ENCODE results near the gene SPACA5B. TPM values are rescaled to one million over a fixed set of nuclear protein-coding genes. Genes with fewer than 3 reads are reported as not detected.
"Not testable (repeated sequence)": the region's sequence is repeated elsewhere in the genome, so short reads cannot be mapped to it uniquely, and the experiment has no call there.

SPACA5B gene
- not detected in 2 replicates for total RNA-seq

DNA sequence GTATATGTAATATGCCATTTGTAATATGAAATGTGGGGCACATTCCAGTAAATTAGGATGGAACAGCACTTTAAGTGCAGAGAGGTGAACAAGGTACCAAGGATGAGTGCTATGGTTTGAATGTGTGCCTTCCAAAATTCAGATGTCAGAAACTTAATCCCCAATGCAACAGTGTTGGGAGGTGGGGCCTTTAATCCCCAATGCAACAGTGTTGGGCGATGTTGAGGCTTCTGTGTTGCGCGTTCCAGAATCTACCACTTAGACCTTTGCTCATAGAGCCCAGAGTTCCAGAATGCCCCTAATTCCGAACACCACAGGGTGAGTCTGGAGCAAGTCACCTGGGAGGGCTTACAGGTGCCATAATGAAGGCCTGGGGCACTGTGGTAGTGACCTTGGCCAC, at the start of gene SPACA5B:
TSS of gene SPACA5B (plus strand) at position 301 of the 400 bp plus-strand sequence. CDS start at position 363, 62 bp downstream.
- intact Hi-C loops (cut with micrococcal nuclease) = not testable (repeated sequence)

DNA sequence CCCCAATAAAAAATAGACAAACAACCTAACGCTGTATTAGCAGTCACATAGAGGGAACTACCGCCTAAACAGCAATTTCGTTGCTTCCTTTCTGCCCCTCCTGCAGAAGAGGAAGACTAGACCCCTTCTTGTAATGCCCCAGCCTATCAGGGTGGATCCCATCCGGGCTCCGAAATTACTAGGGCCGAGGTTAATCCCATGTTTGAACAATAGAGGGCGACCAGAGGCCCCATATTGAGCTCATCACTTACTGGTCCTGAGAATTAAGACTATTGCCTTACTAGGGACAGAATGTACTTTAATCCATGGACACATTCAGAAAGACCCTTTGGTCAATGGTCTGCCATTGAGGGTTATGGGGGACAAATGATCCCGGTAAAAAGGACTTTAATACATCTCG, 47.2 kb upstream of the SPACA5B start:
- intact Hi-C loops (cut with micrococcal nuclease) = loop anchor here (1.0 to 10.0 kb wide), 3 partner anchors 392 to 438 kb away; partner anchors contain the start of genes EBP, FTSJ1 and SLC38A5

DNA sequence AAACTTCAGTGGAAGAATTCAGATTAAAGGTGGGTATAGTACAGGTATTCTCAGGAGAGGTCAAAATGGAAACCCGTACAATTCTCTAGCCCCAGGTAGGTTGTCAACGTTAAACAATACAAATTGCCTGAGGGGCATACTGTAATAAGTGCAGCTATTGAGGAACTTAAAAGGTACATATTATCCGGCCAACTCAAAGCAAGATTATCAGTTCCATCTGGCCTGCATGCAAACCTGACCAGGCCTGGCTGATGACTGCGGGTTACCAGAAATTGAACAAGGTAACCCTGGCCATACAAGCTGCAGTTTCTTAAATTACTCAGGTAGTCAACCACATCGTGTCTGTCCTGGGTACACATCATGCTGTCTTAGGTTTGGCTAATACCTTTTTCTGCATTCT, 46.7 kb upstream of the SPACA5B start:
- intact Hi-C loops (cut with micrococcal nuclease) = loop anchor here (1.0 to 10.0 kb wide), 3 partner anchors 391 to 438 kb away; partner anchors contain the start of genes EBP, FTSJ1 and SLC38A5

DNA sequence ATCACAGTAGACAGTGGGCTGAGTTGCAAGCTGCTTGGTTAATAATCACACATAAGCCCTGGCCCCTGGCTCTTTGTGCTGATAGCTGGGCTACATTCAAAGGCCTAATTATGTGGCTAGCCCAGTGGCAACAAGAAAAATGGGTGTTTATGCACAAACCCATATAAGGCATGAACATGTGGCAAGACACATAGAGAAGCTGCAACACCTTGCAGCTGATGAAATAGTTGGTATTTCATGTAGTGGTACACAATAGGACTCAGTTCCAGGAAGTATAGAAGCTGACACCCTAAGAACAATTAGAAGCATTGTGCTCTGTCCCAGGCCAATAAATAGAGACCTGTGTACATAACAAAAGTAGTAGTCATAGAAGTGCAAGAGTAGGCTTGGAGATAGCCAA, 44.3 kb upstream of the SPACA5B start:
- intact Hi-C loops (cut with micrococcal nuclease) = loop anchor here (10.0 kb wide), 1 partner anchor 389 kb away; the partner anchor contains the start of genes FTSJ1 and SLC38A5

DNA sequence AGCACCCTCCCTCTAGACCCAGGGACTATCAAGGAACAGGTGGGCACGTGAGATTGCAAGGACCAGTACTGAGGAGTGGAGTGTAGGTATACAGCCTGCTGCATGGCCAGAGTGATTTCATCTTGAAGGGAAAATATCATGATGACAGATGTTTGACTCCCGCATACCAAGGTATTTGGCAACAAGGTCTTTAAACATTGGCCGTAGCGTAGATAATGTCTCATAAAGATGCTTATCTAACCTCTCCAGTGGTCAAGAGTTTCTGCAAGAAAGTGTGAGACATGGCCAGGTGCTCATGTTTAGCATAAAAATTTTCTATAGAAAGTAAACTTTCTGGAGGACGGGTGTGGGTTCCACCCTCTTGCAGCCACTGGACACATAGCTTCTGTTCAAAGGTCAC, 40.3 kb upstream of the SPACA5B start:
- intact Hi-C loops (cut with micrococcal nuclease) = no loop called here

DNA sequence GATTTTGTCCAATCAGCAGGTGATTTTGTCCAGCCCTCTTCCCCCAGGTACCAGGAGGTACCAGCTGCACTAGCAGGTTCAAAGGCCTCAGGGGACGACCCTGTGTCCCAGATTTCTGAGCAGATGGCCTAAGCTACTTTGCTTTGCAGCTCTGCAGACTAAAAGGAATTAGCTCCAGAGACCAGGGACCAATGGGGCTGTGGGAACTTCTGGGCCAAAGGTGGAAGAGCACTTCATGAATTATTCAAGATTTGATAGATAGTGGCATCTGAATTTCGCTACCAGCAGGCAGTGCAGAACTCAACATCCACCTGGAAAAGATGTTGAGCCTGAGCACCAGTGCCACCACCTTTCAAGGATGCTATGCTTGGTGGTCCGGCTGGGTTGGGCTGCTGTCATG, 37.9 kb upstream of the SPACA5B start:
- intact Hi-C loops (cut with micrococcal nuclease) = not testable (repeated sequence)

DNA sequence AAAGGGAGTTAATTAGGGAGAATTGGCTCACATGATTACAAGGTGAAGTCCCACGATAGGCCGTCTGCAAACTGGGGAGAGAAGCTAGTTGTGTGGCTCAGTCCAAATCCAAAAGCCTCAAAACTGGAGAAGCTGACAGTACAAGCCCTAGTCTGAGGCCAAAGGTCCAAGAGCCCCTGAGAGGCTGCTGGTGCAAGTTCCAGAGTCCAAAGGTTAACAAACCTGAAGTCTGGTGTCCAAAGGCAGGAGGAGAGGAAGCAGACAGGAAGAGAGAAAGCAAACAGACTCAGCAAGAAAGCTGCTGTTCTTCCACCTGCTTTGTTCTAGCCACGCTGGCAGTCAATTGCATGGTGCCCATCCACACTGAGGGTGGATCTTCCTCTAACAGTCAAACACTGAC, 29.0 kb upstream of the SPACA5B start:
- intact Hi-C loops (cut with micrococcal nuclease) = no loop called here

DNA sequence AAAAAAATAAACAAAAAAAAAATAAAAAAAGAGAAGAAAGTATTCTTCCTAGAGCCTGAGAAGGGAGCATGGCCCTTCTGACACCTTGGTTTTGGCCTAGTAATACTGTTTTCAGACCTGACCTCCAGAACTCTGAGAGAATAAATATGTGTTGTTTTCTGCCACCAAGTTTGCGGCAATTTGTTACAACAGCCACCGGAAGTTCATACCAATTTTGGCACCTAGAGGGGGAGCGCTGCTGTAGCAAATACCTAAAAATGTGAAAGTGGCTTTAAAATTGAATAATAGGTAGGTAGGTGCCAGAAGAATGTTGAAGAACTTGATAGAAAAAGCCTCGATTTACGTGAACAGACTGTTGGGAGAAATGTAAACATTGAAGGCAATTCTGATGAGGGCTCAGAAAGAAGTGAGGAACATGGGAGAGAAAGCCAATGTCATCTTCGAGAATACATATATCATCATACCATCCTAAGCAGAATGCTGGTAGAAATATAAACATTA, 27.5 kb upstream of the SPACA5B start:
- intact Hi-C loops (cut with micrococcal nuclease) = no loop called here

DNA sequence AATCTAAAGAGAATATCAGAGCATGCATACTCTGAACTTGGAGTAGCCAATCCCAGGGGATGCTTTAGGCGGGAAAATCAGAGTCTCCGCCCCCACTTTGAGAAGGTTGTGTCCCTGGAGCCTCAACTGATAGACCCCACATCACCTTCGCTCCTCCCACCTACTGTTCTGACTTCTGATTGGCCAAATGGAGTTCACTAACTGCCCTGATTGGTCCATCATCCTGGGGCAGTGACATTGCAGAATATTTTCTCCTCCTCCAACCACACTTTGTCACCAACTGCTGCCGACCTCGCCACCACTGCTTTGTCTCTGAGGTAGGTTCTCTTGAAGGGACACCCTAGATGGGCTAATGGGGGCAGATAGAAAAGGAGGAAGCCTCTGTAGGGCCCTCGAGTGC, 22.7 kb upstream of the SPACA5B start:
- intact Hi-C loops (cut with micrococcal nuclease) = no loop called here

DNA sequence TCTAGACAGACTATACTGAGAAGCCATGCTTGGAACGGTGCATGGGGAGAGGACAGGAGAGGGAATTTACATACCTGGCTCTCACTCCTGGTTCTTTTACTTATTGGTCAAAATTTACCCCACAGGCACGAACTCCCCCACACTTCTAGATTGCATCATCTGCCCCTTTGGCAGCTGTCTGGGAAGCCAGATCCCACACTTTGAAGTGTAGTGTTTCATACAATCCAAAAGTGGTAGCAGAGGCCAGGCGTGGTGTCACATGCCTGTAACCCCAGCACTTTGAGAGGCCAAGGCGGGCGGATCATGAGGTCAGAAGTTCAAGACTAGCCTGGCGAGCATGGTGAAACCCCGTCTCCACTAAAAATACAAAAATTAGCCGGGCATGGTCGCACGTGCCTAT, 5.1 kb upstream of the SPACA5B start:
- intact Hi-C loops (cut with micrococcal nuclease) = not testable (repeated sequence)

DNA sequence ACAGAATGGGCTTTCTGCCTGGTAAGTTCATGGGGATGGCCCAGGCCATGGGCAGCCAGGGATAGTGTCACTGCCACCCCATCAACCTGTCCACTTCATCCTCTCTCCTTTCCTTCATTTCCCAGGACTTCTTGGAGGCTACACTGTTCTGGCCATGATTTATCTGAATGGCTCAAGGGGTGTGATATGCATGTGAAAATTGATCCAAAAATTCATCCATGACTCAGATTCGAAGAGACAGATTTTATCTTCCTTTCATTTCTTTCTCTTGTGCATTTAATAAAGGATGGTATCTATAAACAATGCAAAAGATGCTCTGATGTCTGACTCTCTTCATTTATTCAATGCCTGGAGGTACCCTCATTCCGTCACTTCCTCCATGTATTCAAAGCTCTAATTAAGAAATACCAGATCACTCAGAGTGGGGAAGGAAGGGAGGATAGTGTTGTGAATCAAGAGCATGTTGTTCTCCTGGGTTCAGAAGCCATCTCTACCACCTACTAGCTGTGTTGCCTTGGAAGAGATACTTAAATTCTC, 1.9 kb downstream of the SPACA5B start:
- intact Hi-C loops (cut with micrococcal nuclease) = not testable (repeated sequence)

DNA sequence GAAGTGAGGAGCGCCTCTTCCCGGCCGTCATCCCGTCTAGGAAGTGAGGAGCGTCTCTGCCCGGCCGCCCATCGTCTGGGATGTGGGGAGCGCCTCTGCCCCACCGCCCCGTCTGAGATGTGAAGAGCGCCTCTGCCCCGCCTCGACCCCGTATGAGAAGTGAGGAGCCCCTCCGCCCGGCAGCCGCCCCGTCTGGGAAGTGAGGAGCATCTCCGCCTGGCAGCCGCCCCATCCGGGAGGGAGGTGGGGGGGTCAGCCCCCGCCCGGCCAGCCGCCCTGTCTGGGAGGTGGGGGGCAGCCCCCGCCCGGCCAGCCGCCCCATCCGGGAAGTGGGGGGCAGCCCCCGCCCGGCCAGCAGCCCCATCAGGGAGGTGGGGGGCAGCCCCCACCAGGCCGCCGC, 8.7 kb downstream of the SPACA5B start:
- intact Hi-C loops (cut with micrococcal nuclease) = not testable (repeated sequence)

DNA sequence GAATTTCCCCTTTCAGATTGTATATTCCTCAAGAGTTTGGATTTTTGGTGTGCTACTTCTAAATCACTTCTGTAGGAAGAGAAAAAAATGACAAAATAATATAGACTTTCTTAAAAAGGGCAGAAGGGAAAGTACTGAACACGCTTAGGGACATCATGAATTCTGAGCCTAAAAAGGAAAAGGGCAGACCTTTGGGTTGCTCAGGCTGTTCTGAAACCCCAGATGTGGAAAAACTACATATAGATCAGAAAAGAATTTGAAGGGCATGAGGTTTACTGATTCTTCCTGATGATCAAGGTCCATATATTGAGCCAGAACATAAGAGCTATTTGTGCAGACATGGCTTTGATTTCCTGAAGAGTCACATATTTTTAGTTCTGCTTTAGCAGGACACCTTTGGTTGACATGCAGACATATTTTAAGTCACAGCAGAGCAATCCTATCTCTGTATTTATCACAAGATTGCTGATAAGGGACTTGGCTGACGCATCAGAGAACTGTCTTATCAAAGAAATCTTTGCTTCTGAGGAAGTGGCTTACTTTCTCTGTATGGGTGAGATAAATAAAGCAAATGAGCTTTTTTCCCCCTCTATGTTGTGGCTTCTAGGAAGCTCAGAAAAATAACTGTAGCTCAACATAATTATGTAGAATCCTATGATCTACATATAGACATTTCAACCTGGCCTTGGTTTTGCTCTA, 11.5 kb downstream of the SPACA5B start:
- intact Hi-C loops (cut with micrococcal nuclease) = not testable (repeated sequence)

DNA sequence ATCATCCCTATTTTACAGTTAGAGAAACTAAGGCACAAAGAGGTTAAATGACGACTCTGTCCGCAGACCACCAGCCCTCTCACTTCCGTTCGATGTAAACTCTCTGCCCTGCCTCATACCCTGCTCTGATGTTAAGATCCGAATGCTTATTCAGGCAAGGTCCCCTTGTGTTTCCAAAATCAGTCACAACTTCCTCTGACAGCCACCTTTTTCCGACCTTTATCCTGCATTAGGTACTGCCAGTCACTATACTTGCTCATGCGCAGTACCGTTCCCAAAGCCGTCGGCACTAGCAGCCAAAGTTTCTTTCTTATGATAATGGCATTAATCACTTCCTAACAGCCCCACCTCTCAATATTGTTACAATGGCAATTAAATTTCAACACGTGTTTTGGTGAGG, 12.3 kb downstream of the SPACA5B start:
- intact Hi-C loops (cut with micrococcal nuclease) = not testable (repeated sequence)

DNA sequence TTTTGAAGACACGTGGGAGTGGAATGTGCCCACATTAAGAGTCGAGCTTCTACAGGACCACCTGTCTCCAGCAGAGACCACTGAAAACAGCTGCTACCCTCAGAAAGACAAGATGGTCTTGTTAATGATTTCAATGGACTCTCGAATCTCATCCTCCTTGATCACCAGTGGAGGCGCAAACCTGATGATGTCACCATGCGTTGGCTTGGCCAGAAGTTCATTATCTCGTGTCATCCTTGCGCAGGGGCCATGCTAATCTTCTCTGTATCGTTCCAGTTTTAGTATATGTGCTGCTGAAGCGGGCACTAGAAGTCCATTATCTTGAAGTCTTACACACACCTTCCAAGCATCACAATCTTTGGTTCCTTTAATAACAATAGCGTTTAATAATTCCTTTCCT, 23.3 kb downstream of the SPACA5B start:
- intact Hi-C loops (cut with micrococcal nuclease) = no loop called here

DNA sequence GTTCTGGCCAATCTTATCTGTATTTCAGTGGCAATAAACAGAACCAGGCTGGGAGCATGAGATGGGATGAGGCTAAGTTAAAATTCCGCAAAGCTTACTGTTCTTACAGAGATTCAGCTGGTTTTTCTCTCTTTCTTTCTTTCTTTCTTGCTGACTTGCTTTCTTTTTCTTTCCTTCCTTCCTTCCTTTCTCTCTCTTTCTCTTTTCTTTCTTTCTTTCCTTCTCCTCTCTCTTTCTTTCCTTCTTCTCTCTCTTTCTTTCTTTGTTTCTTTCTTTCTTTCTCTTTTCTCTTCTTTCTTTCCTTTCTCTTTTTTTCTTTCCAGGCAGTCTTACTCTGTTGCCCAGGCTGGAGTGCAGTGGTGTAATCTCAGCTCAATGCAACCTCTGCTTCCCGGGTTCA, 24.4 kb downstream of the SPACA5B start:
- intact Hi-C loops (cut with micrococcal nuclease) = no loop called here

DNA sequence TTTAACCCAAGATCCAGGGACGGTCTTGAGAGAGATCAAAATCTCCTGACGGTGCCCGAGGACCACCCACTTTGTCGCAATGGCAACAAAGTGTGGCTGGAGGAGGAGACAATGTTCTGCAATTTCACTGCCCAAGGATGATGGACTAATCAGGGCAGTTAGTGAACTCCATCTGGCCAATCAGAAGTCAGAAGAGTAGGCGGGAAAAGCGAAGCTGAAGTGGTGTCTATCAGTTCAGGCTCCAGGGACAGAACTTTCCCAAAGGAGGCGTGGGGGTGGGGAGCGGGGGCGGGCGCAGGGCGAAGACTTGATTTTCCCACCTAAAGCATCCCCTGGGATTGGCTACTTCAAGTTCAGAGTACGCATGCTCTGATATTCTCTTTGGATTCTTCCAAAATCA, 25.6 kb downstream of the SPACA5B start:
- intact Hi-C loops (cut with micrococcal nuclease) = no loop called here

DNA sequence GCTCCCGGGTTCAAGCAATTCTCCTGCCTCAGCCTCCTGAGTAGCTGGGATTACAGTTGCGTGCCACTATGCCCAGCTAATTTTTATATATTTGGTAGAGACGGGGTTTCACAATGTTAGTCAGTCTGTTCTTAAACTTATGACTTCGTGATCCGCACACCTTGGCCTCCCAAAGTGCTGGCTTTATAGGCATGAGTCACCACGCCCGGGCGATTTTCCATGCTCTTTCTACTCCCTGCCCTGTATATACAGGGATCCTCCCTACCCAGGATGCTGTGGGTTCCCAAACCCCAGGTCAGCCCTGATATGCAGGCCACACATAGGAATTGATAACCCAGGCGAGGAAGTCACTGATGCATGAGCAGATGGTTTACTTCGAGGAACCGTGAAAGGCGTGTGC, 34.8 kb downstream of the SPACA5B start:
- intact Hi-C loops (cut with micrococcal nuclease) = no loop called here

DNA sequence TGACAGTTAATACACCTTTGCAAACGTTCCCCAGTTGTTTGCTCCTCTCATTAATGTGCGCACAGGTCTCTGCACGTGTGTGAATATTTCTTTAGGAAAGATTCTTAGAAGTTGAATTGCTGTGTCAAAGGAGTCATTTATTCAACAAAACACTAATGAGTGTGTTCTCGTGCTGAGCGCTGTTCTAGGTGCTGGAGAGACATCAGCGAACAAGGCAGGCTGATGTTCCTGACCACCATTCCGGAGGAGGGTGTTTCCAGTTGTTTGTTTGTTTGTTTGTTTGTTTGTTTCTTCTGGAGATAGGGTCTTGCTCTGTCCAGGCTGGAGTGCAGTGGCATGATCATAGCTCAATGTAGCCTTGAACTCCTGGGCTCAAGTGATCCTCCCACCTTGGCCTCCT, 35.9 kb downstream of the SPACA5B start:
- intact Hi-C loops (cut with micrococcal nuclease) = not testable (repeated sequence)

DNA sequence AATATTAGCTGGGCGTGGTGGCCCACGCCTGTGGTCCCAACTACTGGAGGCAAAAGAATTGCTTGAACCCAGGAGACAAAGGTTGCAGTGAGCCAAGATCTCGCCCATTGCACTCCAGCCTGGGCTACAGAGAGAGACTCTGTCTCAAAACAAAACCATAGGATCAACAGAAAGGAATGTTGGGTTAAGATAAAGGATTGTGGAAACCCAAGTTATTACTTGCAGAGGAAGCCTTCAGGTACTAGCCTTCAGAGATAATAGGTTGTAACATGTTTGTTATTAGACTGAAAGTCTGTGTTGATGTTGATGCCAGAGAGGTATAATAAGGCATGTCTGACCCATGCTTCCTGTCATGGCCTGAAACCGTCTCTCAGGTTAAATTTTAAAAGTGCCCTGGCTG, 49.3 kb downstream of the SPACA5B start:
- intact Hi-C loops (cut with micrococcal nuclease) = no loop called here

DNA sequence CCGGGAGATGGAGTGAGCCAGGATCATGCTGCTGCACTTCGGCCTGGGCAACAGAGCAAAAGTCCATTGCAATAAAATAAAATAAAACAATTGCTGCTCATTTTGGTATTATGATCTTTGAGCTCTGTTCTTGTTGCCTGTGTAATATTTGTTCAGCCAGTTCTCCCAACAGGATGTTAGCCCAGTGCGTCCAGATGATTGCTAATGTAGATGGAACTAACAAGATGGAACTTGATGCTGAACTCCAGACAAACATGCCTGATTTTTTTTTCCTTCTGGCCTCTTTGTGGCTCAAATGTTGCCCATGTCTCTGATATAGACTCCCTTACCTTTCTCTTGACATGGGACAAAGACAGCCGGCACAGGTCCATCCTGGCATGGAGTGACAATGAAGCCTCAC, 50.4 kb downstream of the SPACA5B start:
- intact Hi-C loops (cut with micrococcal nuclease) = no loop called here

DNA sequence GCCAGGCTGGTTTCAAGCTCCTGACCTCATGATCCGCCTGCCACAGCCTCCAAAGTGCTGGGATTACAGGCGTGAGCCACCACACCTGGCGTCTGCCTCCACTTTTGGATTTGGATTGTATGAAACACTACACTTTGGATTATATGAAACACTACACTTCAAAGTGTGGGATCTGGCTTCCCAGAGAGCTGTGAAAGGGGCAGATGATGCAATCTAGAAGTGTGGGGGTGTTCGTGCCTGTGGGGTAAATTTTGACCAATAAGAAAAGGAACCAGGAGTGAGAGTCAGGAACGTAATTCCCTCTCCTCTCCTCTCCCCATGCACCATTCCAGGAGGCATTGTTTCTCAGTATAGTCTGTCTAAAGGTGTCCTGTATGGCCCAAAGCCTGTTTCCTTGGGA, 51.5 kb downstream of the SPACA5B start:
- intact Hi-C loops (cut with micrococcal nuclease) = not testable (repeated sequence)

Data from T-helper 1 cell treated with Interleukin-12 subunit alpha and Interleukin-12 subunit beta and Interleukin-4 antibody, amounts not matched to agents 30 ng/mL and 1 ng/mL, for 36 hours (primary cell).